NCI-H128 (cell line): ENCODE data around the gene USH1C.

ENCODE experiments used
- DNase-seq: peaks from one replicate; lab custom pipeline; 2025; ENCODE audit not compliant: unreplicated experiment; lab: John Stamatoyannopoulos, UW

Gene USH1C

GRCh38 chr11:17544181-17544622 lies at the start of gene USH1C:
TSS of gene USH1C (minus strand) at chr11:17544416. CDS start at chr11:17544307, 109 bp downstream.
- DNase-seq, result no peak

- DNase-seq, result no peak
These were observed 49.4 kb upstream of the USH1C start for GRCh38 chr11:17593466-17594245.

- no peak for DNase-seq
These were observed 47.1 kb upstream of the USH1C start for GRCh38 chr11:17591293-17591692.

- no peak for DNase-seq
These were observed 46.2 kb upstream of the USH1C start for GRCh38 chr11:17590463-17590862.

GRCh38 chr11:17588721-17589120 lies 44.5 kb upstream of the USH1C start:
- no peak for DNase-seq

- DNase-seq, result no peak
These were observed 44.0 kb upstream of the USH1C start for GRCh38 chr11:17588166-17588565.

- DNase-seq, result no peak
These were observed 41.9 kb upstream of the USH1C start for GRCh38 chr11:17585911-17586695.

- no peak for DNase-seq
These were observed 37.5 kb upstream of the USH1C start for GRCh38 chr11:17581732-17582053.

GRCh38 chr11:17581036-17581731 lies 37.0 kb upstream of the USH1C start:
- no peak for DNase-seq

- no peak for DNase-seq
These were observed 36.1 kb upstream of the USH1C start for GRCh38 chr11:17580271-17580670.

- no peak for DNase-seq
These were observed 35.2 kb upstream of the USH1C start for GRCh38 chr11:17579451-17579850.

GRCh38 chr11:17578958-17579357 lies 34.7 kb upstream of the USH1C start:
- DNase-seq, result no peak

- no peak for DNase-seq
These were observed 34.1 kb upstream of the USH1C start for GRCh38 chr11:17578296-17578695.

- no peak for DNase-seq
These were observed 31.5 kb upstream of the USH1C start for GRCh38 chr11:17575431-17576425.

- no peak for DNase-seq
These were observed 30.2 kb upstream of the USH1C start for GRCh38 chr11:17574141-17575091.

- DNase-seq, result no peak
These were observed 29.3 kb upstream of the USH1C start for GRCh38 chr11:17573526-17573925.

GRCh38 chr11:17572791-17573460 lies 28.7 kb upstream of the USH1C start:
- no peak for DNase-seq

- no peak for DNase-seq
These were observed 28.1 kb upstream of the USH1C start for GRCh38 chr11:17572359-17572690.
